Inflammatory macrophage treated with lipopolysaccharide for 4 hours (primary cell): ENCODE data around the gene PELI2.

Experiments used
- DNase-seq: peaks from one replicate; pipeline ENCODE4 v3.0.0-alpha.2; 2020

PELI2 gene

GRCh38 chr14:56175773-56176172 is 57.6 kb downstream of the PELI2 start:
- no peak for DNase-seq

GRCh38 chr14:56176530-56176929 is 58.3 kb downstream of the PELI2 start:
- DNase-seq = no peak

GRCh38 chr14:56177036-56177435 is 58.8 kb downstream of the PELI2 start:
- DNase-seq = no peak

- no peak for DNase-seq
These were observed 62.7 kb downstream of the PELI2 start for GRCh38 chr14:56180754-56181542.

- DNase-seq = no peak
These were observed 63.5 kb downstream of the PELI2 start for GRCh38 chr14:56181681-56182085.

GRCh38 chr14:56182410-56182809 is 64.2 kb downstream of the PELI2 start:
- no peak for DNase-seq

- DNase-seq = no peak
These were observed 65.5 kb downstream of the PELI2 start for GRCh38 chr14:56183631-56184157.

GRCh38 chr14:56185992-56186391 is 67.8 kb downstream of the PELI2 start:
- DNase-seq = no peak

- no peak for DNase-seq
These were observed 69.5 kb downstream of the PELI2 start for GRCh38 chr14:56187736-56188135.

GRCh38 chr14:56189307-56189706 is 71.1 kb downstream of the PELI2 start:
- DNase-seq = no peak

- DNase-seq = no peak
These were observed 75.1 kb downstream of the PELI2 start for GRCh38 chr14:56193347-56193746.

GRCh38 chr14:56194042-56194441 is 75.8 kb downstream of the PELI2 start:
- no peak for DNase-seq

GRCh38 chr14:56195223-56195622 is 77.0 kb downstream of the PELI2 start:
- no peak for DNase-seq

- no peak for DNase-seq
These were observed 77.5 kb downstream of the PELI2 start for GRCh38 chr14:56195704-56196103.

- peak; percentile 9 for DNase-seq
These were observed 78.1 kb downstream of the PELI2 start for GRCh38 chr14:56196274-56196673.

- no peak for DNase-seq
These were observed 78.9 kb downstream of the PELI2 start for GRCh38 chr14:56197150-56197549.

GRCh38 chr14:56198438-56198837 is 80.2 kb downstream of the PELI2 start:
- DNase-seq = no peak

- peak; percentile 92 for DNase-seq
These were observed 81.1 kb downstream of the PELI2 start for GRCh38 chr14:56199095-56199981.

GRCh38 chr14:56199982-56200577 is 81.9 kb downstream of the PELI2 start:
- peak; percentile 63 for DNase-seq

- DNase-seq = no peak
These were observed 84.0 kb downstream of the PELI2 start for GRCh38 chr14:56202256-56202655.

- DNase-seq = peak; percentile 49
These were observed 87.7 kb downstream of the PELI2 start for GRCh38 chr14:56205881-56206280.

- DNase-seq = no peak
These were observed 88.4 kb downstream of the PELI2 start for GRCh38 chr14:56206596-56206995.

GRCh38 chr14:56207626-56208292 is 89.5 kb downstream of the PELI2 start:
- DNase-seq = no peak
